Measurements from ENCODE around the gene KCNIP1. TPM values are rescaled to one million over a fixed set of nuclear protein-coding genes. Genes with fewer than 3 reads are reported as not detected.

The KCNIP1 gene
- total and polyA plus RNA-seq, 11 donors, result 0.52 to 1.3 (median 1.2) TPM; not detected in 8

- Histone ChIP-seq H3K4me1 (peaks cover 0 to 7% (median 0%) of the 10 kb centered on the region in 12 donors), H3K27ac (no peak overlapping the region), H3K9me3 (no peaks in the 10 kb centered on the region), H3K27me3 (peaks cover 0 to 5% (median 0%) of the 10 kb centered on the region in 9 donors), H3K4me3 (no peak overlapping the region), H3K36me3 (no peaks in the 10 kb centered on the region)
- ATAC-seq (no peak), DNase-seq (no peak)
- intact Hi-C loops (cut with DNase I), result no loop called here
- TF ChIP-seq, protein P1, sequence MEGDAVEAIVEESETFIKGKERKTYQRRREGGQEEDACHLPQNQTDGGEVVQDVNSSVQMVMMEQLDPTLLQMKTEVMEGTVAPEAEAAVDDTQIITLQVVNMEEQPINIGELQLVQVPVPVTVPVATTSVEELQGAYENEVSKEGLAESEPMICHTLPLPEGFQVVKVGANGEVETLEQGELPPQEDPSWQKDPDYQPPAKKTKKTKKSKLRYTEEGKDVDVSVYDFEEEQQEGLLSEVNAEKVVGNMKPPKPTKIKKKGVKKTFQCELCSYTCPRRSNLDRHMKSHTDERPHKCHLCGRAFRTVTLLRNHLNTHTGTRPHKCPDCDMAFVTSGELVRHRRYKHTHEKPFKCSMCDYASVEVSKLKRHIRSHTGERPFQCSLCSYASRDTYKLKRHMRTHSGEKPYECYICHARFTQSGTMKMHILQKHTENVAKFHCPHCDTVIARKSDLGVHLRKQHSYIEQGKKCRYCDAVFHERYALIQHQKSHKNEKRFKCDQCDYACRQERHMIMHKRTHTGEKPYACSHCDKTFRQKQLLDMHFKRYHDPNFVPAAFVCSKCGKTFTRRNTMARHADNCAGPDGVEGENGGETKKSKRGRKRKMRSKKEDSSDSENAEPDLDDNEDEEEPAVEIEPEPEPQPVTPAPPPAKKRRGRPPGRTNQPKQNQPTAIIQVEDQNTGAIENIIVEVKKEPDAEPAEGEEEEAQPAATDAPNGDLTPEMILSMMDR (IDR thresholded peaks at IDR 0.05), result no peak
- no peak for TF ChIP-seq POLR2A (IDR thresholded peaks at IDR 0.05)
- 76 to 88% (median 78%) methylated on average over 3 of the region's 3 CpGs for WGBS, 4 donors
Measured at GRCh38 chr5:170559296-170559695, 55.5 kb downstream of the KCNIP1 start.

- TF ChIP-seq, protein P1 (IDR thresholded peaks at IDR 0.05), result no peak
- no peak for TF ChIP-seq POLR2A (IDR thresholded peaks at IDR 0.05)
- ATAC-seq (no peak), DNase-seq (no peak)
- Histone ChIP-seq H3K4me3 (no peak overlapping the region), H3K4me1 (no peaks in the 10 kb centered on the region), H3K9me3 (no peaks in the 10 kb centered on the region), H3K27ac (no peak overlapping the region), H3K36me3 (no peaks in the 10 kb centered on the region), H3K27me3 (peaks cover 0 to 5% (median 0%) of the 10 kb centered on the region in 9 donors)
- 92 to 95% (median 93%) methylated on average over 7 of the region's 7 CpGs for WGBS, 4 donors
- intact Hi-C loops (cut with DNase I), result no loop called here
Measured at GRCh38 chr5:170560938-170561337, 57.1 kb downstream of the KCNIP1 start.

DNA sequence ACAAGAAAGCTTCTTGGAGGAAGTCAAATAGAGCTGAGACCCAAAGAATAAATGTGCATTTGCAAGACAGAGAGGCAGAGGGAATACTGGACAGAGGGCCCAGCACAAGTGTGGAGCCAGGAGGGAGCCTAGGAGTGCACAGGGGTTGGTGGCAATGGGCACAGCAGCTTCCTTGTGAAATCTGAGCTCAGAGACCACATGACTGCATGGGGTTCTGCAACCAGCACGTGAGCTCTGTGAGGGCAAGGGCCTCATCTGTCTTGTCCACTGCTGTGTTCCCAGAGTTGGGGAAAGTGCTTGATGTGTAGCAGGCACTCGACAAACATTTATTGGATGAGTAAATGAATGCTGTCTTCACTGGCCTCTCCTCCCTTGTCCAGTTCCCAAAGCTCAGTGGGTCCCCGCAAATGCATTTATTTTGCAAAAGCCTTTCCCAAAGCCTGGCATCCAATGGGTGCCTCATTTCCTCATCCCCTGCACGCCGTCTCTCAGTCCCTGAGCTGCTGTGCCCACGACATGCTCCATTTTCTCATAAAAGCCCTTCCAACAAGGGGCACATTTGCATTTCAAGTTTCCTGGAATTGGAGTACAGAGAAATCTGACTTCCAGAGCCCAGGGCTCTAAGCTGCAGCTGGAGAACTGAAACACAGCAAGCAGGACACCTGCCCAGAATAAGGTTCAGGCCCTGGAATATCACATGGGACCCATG is 58.5 kb downstream of the KCNIP1 start:
- WGBS, 4 donors, result 82 to 86% (median 85%) methylated on average over 6 of the region's 6 CpGs
- TF ChIP-seq, protein P1 (IDR thresholded peaks at IDR 0.05), result no peak
- no peak for TF ChIP-seq POLR2A (IDR thresholded peaks at IDR 0.05)

DNA sequence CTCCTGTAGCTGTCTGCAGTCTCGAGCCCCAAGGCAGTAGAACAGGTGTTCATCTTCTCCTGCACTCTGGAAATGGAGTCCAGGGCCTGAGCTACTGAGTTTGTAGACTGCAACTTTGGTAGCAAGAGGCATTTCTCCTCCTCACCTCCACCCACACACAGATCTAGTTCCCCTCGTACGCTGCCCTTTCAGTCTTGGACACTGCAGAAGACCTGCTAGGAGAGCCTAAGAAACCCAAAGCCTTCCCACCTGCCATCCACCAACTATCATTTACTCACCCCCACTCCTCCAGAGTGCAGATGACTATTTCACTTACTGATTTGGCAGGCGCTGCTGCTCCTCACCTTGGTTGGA is 59.0 kb downstream of the KCNIP1 start:
- peaks cover 0 to 5% (median 0%) of the 10 kb centered on the region in 9 donors for H3K27me3 ChIP-seq
- intact Hi-C loops (cut with DNase I), result no loop called here
- DNase-seq (no peak), ATAC-seq (no peak)
- no peak for TF ChIP-seq POLR2A (IDR thresholded peaks at IDR 0.05)
- TF ChIP-seq, protein P1 (IDR thresholded peaks at IDR 0.05), result no peak
- no peak overlapping the region for H3K4me3 ChIP-seq
- no peaks in the 10 kb centered on the region for H3K9me3 ChIP-seq
- WGBS, 4 donors, result 84 to 87% (median 86%) methylated on average over 4 of the region's 4 CpGs
- H3K4me1 ChIP-seq, result no peaks in the 10 kb centered on the region
- H3K36me3 ChIP-seq, result no peaks in the 10 kb centered on the region
- no peak overlapping the region for H3K27ac ChIP-seq

More for the DNA sequence above, 58.5 kb downstream of the KCNIP1 start:
- Histone ChIP-seq H3K4me3 (no peak overlapping the region), H3K4me1 (no peaks in the 10 kb centered on the region), H3K36me3 (no peaks in the 10 kb centered on the region), H3K27me3 (peaks cover 0 to 5% (median 0%) of the 10 kb centered on the region in 9 donors), H3K9me3 (no peaks in the 10 kb centered on the region), H3K27ac (no peak overlapping the region)
- DNase-seq, result no peak
- no peak for ATAC-seq
- intact Hi-C loops (cut with DNase I), result no loop called here

Data from heart left ventricle (tissue), 16 donors.